ENCODE data around the gene EFNB2. TPM values are rescaled to one million over a fixed set of nuclear protein-coding genes. Genes with fewer than 3 reads are reported as not detected.

EFNB2 gene
- total RNA-seq, 1 donor from 2014 or later = 42.1 TPM

DNA sequence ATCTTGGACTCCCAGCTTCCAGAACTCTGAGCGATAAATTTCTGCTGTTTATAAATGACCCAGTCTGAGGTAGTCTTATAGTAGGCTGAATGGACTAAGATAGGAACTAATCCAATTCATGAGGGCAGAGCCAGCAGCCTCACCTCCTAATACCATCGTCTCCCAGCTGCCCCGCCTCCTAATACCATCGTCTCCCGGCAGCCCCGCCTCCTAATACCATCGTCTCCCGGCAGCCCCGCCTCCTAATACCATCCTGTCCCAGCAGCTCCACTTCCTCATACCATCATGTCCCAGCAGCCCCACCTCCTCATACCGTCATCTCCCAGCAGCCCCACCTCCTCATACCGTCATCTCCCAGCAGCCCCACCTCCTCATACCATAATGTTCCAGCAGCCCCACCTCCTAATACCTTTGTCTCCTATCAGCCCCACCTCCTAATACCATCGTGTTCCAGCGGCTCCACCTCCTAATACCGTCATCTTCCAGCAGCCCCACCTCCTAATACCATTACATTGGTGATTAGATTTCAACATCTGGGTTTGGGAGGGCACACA is 34.9 kb upstream of the EFNB2 start:
- Histone ChIP-seq H3K27me3 (ENCODE audit: control insufficient read depth, insufficient read depth, low read length) (no peaks in the 10 kb centered on the region), H3K4me3 (ENCODE audit: low read depth, low read length) (no peak overlapping the region), H3K36me3 (ENCODE audit: control insufficient read depth, insufficient read depth, low read length) (no peaks in the 10 kb centered on the region)
- TF ChIP-seq, protein P1, sequence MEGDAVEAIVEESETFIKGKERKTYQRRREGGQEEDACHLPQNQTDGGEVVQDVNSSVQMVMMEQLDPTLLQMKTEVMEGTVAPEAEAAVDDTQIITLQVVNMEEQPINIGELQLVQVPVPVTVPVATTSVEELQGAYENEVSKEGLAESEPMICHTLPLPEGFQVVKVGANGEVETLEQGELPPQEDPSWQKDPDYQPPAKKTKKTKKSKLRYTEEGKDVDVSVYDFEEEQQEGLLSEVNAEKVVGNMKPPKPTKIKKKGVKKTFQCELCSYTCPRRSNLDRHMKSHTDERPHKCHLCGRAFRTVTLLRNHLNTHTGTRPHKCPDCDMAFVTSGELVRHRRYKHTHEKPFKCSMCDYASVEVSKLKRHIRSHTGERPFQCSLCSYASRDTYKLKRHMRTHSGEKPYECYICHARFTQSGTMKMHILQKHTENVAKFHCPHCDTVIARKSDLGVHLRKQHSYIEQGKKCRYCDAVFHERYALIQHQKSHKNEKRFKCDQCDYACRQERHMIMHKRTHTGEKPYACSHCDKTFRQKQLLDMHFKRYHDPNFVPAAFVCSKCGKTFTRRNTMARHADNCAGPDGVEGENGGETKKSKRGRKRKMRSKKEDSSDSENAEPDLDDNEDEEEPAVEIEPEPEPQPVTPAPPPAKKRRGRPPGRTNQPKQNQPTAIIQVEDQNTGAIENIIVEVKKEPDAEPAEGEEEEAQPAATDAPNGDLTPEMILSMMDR (IDR thresholded peaks at IDR 0.05; ENCODE audit: insufficient read depth, low read length, poor library complexity, severe bottlenecking) = no peak
- peak; percentile 50 for DNase-seq (ENCODE audit: low read depth)

DNA sequence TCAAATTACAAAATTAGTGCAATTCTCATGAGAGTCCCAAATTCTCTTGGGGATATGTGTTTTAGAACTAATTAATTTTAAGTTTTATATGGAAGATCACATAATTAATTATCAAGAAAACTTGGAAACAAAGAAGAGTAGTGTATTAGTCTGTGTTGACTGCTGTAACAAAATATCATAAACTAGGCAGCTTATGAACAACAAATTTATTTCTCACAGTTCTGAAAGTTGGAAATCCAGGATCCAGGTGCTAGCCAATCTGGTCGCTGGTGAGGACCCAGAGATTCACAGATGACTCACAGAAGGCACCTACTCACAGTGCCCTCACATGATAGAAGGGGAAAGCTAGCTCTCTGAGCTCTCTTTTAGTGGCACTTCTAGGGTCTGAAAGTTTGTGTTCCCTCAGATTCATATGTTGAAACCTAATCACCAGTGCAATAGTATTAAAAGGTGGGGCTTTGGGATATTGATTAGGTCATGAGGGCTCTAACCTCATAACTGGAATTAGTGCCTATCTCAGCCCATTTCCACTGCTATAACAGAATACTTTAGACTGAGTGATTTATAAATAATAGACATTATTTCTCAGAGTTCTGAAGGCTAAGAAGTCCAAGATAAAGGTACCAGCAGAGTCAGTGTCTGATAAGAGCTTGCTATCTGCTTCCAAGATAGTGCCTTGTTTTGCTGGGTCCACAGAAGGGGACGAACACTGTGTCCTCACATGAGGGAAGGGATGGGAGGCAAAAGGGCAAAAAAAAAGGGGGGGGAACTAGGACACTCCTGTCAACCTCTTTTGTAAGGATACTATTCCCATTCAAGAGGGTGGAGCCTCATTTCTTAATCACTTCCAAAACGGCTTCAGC is 34.0 kb upstream of the EFNB2 start:
- no peak overlapping the region for H3K4me3 ChIP-seq (ENCODE audit: low read depth, low read length)
- TF ChIP-seq, protein P1 (IDR thresholded peaks at IDR 0.05; ENCODE audit: insufficient read depth, low read length, poor library complexity, severe bottlenecking) = no peak
- no peaks in the 10 kb centered on the region for H3K27me3 ChIP-seq (ENCODE audit: control insufficient read depth, insufficient read depth, low read length)
- no peaks in the 10 kb centered on the region for H3K36me3 ChIP-seq (ENCODE audit: control insufficient read depth, insufficient read depth, low read length)
- DNase-seq (ENCODE audit: low read depth) = no peak

DNA sequence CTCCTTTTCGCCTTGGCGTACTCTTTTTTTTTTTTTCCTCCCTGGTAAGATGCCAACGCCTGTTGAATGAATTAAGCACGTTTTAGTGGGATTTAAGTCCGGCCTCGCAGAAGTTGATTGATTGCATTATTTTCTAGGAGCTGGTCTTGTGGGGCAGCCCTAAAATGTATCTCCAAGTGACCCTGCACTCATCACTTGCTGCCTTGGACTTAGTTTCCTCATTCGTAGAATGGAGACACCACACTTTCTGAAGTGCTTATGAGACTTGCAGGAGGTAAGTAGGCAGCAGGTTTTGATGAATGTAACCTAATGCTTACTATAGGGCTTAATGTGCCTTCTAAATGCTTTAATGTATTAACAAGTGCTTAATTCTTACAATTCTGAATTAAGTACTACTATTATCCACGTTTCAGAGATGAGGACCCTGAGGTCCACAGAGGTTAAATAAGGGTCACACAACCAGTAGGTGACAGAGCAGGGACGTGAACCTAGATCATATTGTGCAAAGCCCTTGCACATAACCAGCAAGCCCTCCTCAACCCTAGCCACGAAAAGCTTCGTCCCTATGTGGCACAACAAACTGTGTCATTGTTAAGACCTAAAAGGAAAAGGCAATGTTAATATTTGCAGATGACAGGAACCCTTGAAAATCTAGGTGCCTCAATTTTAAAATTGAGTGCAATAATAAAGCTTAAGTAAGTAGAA is 33.0 kb upstream of the EFNB2 start:
- Histone ChIP-seq H3K27me3 (ENCODE audit: control insufficient read depth, insufficient read depth, low read length) (no peaks in the 10 kb centered on the region), H3K4me3 (ENCODE audit: low read depth, low read length) (peak overlapping the region; percentile 96), H3K36me3 (ENCODE audit: control insufficient read depth, insufficient read depth, low read length) (no peaks in the 10 kb centered on the region)
- DNase-seq (ENCODE audit: low read depth) = no peak
- TF ChIP-seq, protein P1 (IDR thresholded peaks at IDR 0.05; ENCODE audit: insufficient read depth, low read length, poor library complexity, severe bottlenecking) = no peak

DNA sequence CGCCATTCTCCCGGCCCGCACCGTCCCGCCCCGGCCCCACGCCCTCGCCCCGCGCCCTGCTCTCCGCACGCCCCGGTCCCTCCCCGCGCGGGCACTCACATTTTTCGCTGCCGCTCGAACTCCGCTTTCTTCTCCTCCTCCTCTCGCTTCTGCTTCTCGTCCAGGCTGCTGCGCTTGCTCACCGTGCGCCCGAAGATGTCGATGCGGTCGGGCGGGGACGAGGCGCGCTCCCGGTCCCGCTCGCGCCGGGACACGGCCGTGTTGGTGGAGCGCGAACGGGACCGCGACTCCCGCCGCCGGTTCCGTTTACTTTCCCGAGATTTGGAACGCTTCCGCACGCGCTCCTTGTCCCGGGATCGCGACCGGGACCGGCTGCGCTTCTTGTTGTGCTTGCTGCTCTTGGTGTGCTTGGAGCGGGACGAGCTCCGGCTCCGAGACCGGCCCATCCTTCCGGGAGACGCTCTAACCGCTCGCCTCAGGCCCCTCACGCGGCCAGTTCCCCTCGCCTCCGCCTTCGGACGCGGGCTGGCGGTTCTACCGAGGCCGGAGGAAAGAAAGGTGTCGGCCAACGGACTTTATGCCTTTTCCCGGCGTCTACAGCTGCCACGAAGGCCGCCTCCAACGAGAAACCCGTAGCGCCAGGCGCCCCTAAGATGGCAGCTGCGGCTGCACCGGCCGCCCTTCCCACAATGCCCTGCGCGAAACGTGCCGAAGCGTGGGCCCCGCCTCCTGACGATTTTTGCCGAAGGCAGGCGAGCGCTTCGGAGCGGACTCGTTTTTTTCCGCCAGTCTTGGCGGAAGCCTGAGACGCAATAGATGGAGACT is 32.2 kb upstream of the EFNB2 start, which contains the start of gene ARGLU1:
TSS of gene ARGLU1 (minus strand) at position 664 of the 825 bp plus-strand sequence. CDS start at position 446, 218 bp downstream.
- peak; percentile 48 for DNase-seq (ENCODE audit: low read depth)
- Histone ChIP-seq H3K36me3 (ENCODE audit: control insufficient read depth, insufficient read depth, low read length) (no peaks in the 10 kb centered on the region), H3K4me3 (ENCODE audit: low read depth, low read length) (peak within 1 kb of the TSS; percentile 96), H3K27me3 (ENCODE audit: control insufficient read depth, insufficient read depth, low read length) (no peaks in the 10 kb centered on the region)
- TF ChIP-seq, protein P1 (IDR thresholded peaks at IDR 0.05; ENCODE audit: insufficient read depth, low read length, poor library complexity, severe bottlenecking) = no peak

DNA sequence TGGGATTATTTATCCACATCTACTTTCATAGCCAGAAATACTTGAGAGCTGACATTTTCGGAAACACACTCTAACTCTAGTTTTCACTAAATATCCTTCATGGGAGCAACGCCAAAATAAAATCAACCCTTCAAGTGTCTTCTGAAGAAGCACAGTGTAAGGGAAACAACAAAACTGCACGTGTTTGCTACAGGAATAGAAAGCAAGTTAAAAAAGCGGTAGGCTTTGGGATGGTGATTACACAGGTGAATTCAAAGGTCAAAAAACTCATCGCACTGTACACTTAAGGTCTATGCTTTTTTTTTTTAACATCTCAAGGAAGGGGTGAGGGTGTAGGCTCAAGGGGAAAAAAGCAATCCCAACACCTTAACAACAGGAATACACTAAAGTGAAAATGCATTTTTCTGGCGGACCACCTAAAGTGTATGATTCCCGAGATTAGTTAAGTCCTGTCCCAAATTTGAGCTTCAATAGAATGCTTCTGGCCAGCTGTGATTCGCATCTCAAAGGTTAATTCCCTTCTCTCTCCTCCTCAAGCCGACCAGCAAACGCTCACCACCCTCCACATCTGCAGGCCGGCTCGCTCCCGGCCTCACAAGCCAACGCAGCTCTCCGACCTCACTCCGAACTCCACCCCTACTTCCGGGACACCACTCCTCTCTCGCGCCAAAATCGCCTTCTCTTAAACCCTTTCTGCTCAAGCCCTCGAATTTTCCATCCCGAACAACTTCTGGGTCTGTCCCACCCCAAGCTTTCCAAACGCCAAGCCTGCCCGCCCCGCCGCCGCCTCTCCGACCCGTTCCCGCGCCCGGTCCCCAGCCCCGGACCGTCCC is 31.4 kb upstream of the EFNB2 start:
- Histone ChIP-seq H3K27me3 (ENCODE audit: control insufficient read depth, insufficient read depth, low read length) (no peaks in the 10 kb centered on the region), H3K36me3 (ENCODE audit: control insufficient read depth, insufficient read depth, low read length) (no peaks in the 10 kb centered on the region), H3K4me3 (ENCODE audit: low read depth, low read length) (peak overlapping the region; percentile 96)
- no peak for DNase-seq (ENCODE audit: low read depth)
- TF ChIP-seq, protein P1 (IDR thresholded peaks at IDR 0.05; ENCODE audit: insufficient read depth, low read length, poor library complexity, severe bottlenecking) = no peak
